Neural cell (in vitro differentiated cells): ENCODE data around the gene ASIC2.

Experiments
- CTCF ChIP-seq: fragments of 450-650 bp; IDR thresholded peaks from 2 replicates; pipeline ENCODE4 v1.5.1; 2014; ENCODE audit warnings: antibody characterized with exemption, mild to moderate bottlenecking, moderate library complexity; ENCODE audit not compliant: poor library complexity, severe bottlenecking
- EP300 ChIP-seq: fragments of 450-650 bp; conservative IDR thresholded peaks from 2 replicates; pipeline ENCODE4 v1.6.1; 2014; ENCODE audit warnings: antibody characterized with exemption, mild to moderate bottlenecking, moderate library complexity; ENCODE audit not compliant: poor library complexity, severe bottlenecking
- EZH2 ChIP-seq: fragments of 200-600, 300-800 bp; shearing (Covaris generic), sonication (generic); IDR thresholded peaks from 2 replicates; pipeline ENCODE4 v1.6.1; 2014; ENCODE audit warnings: antibody characterized with exemption, low read length, borderline replicate concordance, mild to moderate bottlenecking; ENCODE audit not compliant: insufficient read depth, poor library complexity, severe bottlenecking
- MXI1 ChIP-seq: fragments of 450-650 bp; conservative IDR thresholded peaks from 2 replicates; pipeline ENCODE4 v1.6.1; 2014; ENCODE audit warnings: antibody characterized with exemption, mild to moderate bottlenecking; ENCODE audit not compliant: poor library complexity, severe bottlenecking
- POLR2AphosphoS5 ChIP-seq: IDR thresholded peaks from 2 replicates; pipeline ENCODE4 v1.6.1; 2012
- RAD21 ChIP-seq: fragments of 450-650 bp; conservative IDR thresholded peaks from 2 replicates; pipeline ENCODE4 v1.6.1; 2014; ENCODE audit warnings: antibody characterized with exemption, mild to moderate bottlenecking, moderate library complexity
- REST ChIP-seq: IDR thresholded peaks from 2 replicates; pipeline ENCODE4 v1.6.1; 2012; ENCODE audit warnings: borderline replicate concordance
- SMC3 ChIP-seq: fragments of 450-650 bp; conservative IDR thresholded peaks from 2 replicates; pipeline ENCODE4 v1.6.1; 2014; ENCODE audit warnings: antibody characterized with exemption, mild to moderate bottlenecking, moderate library complexity; ENCODE audit not compliant: poor library complexity

GRCh38 chr17:32993977-32994376, 299.1 kb downstream of the ASIC2 start:
- TF ChIP-seq REST (no peak), CTCF (no peak), POLR2AphosphoS5 (no peak), EZH2 (no peak), EP300 (no peak), SMC3 (no peak), RAD21 (no peak), MXI1 (no peak)
